Stimulated activated CD8-positive, alpha-beta memory T cell treated with anti-CD3 and anti-CD28 coated beads, Interleukin-12 subunit alpha, Interleukin-12 subunit beta, amount 100 ng/mL, for 24 hours (primary cell): ENCODE measurements around the gene COA5.

Source experiments
- DNase-seq: peaks from one replicate; pipeline ENCODE4 v3.0.0-alpha.2; 2020; ENCODE audit errors: extremely low read depth

The COA5 gene

GRCh38 chr2:98551316-98551715 is 57.0 kb downstream of the COA5 start:
- no peak for DNase-seq

GRCh38 chr2:98550165-98550564 is 58.1 kb downstream of the COA5 start:
- DNase-seq, result no peak
